H9 (cell line): ENCODE data around the gene ZNF483. TPM values are rescaled to one million over a fixed set of nuclear protein-coding genes. Genes with fewer than 3 reads are reported as not detected.

ENCODE experiments used
- DNase-seq: peaks from one replicate; pipeline ENCODE4 v3.0.0-alpha.2; 2017
- H2AFZ ChIP-seq: one replicate; pipeline ENCODE4 v1.6.1; 2013; ENCODE audit warnings: mild to moderate bottlenecking, low read length, control low read depth, moderate library complexity
- H2AK5ac ChIP-seq: 2 replicates; pipeline ENCODE4 v1.6.1; 2013; ENCODE audit warnings: low read length, control low read depth, mixed read lengths; ENCODE audit not compliant: insufficient read length
- H2BK120ac ChIP-seq: one replicate; pipeline ENCODE4 v1.6.1; 2013; ENCODE audit warnings: low read depth, mild to moderate bottlenecking, low read length, control low read depth, inconsistent platforms; ENCODE audit not compliant: poor library complexity, severe bottlenecking
- H2BK12ac ChIP-seq: 2 replicates; pipeline ENCODE4 v1.6.1; 2013; ENCODE audit warnings: low read length, control low read depth, mixed read lengths, low read depth; ENCODE audit not compliant: insufficient read length
- H2BK15ac ChIP-seq: 2 replicates; pipeline ENCODE4 v1.6.1; 2013; ENCODE audit warnings: low read depth, low read length, control low read depth
- H2BK20ac ChIP-seq: one replicate; pipeline ENCODE4 v1.6.1; 2013; ENCODE audit warnings: low read depth, mild to moderate bottlenecking, low read length, control low read depth, inconsistent platforms; ENCODE audit not compliant: poor library complexity, severe bottlenecking
- H2BK5ac ChIP-seq: 2 replicates; pipeline ENCODE4 v1.6.1; 2013; ENCODE audit warnings: low read length, control low read depth, mixed read lengths; ENCODE audit not compliant: insufficient read length
- H3K14ac ChIP-seq: 2 replicates; pipeline ENCODE4 v1.6.1; 2013; ENCODE audit warnings: low read length, control low read depth; ENCODE audit not compliant: insufficient read depth
- H3K18ac ChIP-seq: 2 replicates; pipeline ENCODE4 v1.6.1; 2013; ENCODE audit warnings: low read depth, mild to moderate bottlenecking, mixed read lengths, low read length, control low read depth; ENCODE audit not compliant: insufficient read length
- H3K23ac ChIP-seq: 2 replicates; pipeline ENCODE4 v1.6.1; 2013; ENCODE audit warnings: low read length, control low read depth, mixed read lengths, low read depth; ENCODE audit not compliant: insufficient read length
- H3K23me2 ChIP-seq: 2 replicates; pipeline ENCODE4 v1.6.1; 2013; ENCODE audit warnings: low read depth, mild to moderate bottlenecking, mixed read lengths, low read length, control low read depth; ENCODE audit not compliant: insufficient read length, poor library complexity, severe bottlenecking
- H3K27ac ChIP-seq: 2 replicates; pipeline ENCODE4 v1.5.1; 2013; ENCODE audit warnings: low read length, control low read depth, mixed read lengths, low read depth; ENCODE audit not compliant: insufficient read length
- H3K27me3 ChIP-seq: 2 replicates; pipeline ENCODE4 v1.6.1; 2013; ENCODE audit warnings: low read length, control low read depth, inconsistent platforms; ENCODE audit not compliant: insufficient read depth
- H3K4ac ChIP-seq: 2 replicates; pipeline ENCODE4 v1.6.1; 2013; ENCODE audit warnings: low read depth, mild to moderate bottlenecking, control low read depth, inconsistent platforms, low read length, moderate library complexity
- H3K4me1 ChIP-seq: 2 replicates; pipeline ENCODE4 v1.6.1; 2013; ENCODE audit warnings: low read length, control low read depth, inconsistent platforms; ENCODE audit not compliant: insufficient read depth
- H3K4me2 ChIP-seq: 2 replicates; pipeline ENCODE4 v1.6.1; 2013; ENCODE audit warnings: low read length, control low read depth, mixed read lengths; ENCODE audit not compliant: insufficient read length, insufficient read depth
- H3K56ac ChIP-seq: 2 replicates; pipeline ENCODE4 v1.6.1; 2013; ENCODE audit warnings: low read depth, mild to moderate bottlenecking, mixed read lengths, low read length, control low read depth; ENCODE audit not compliant: insufficient read length
- H3K79me1 ChIP-seq: 2 replicates; pipeline ENCODE4 v1.6.1; 2013; ENCODE audit warnings: low read depth, mild to moderate bottlenecking, moderate library complexity, low read length, control low read depth, inconsistent platforms; ENCODE audit not compliant: insufficient read depth, poor library complexity, severe bottlenecking
- H3K79me2 ChIP-seq: 2 replicates; pipeline ENCODE4 v1.6.1; 2013; ENCODE audit warnings: low read length, control low read depth, inconsistent platforms; ENCODE audit not compliant: insufficient read depth
- H3K9ac ChIP-seq: 2 replicates; pipeline ENCODE4 v1.6.1; 2013; ENCODE audit warnings: low read length, control low read depth, mixed read lengths; ENCODE audit not compliant: insufficient read length; ENCODE audit errors: extremely low read depth
- H3K9me3 ChIP-seq: one replicate; pipeline ENCODE4 v1.6.1; 2013; ENCODE audit warnings: low read depth, low read length, inconsistent platforms; ENCODE audit not compliant: control insufficient read depth
- H3T11ph ChIP-seq: one replicate; pipeline ENCODE4 v1.6.1; 2013; ENCODE audit warnings: mild to moderate bottlenecking, low read length, control low read depth, inconsistent platforms
- H4K20me1 ChIP-seq: one replicate; pipeline ENCODE4 v1.6.1; 2013; ENCODE audit not compliant: control insufficient read depth, insufficient read length, insufficient read depth
- H4K5ac ChIP-seq: 2 replicates; pipeline ENCODE4 v1.6.1; 2013; ENCODE audit warnings: low read depth, mild to moderate bottlenecking, mixed read lengths, low read length, control low read depth; ENCODE audit not compliant: insufficient read length
- H4K8ac ChIP-seq: replicated peaks from 2 replicates; pipeline ENCODE4 v1.6.1; 2013; ENCODE audit warnings: low read length, control low read depth, mixed read lengths, low read depth; ENCODE audit not compliant: insufficient read length
- H4K91ac ChIP-seq: 2 replicates; pipeline ENCODE4 v1.6.1; 2013; ENCODE audit warnings: low read depth, mild to moderate bottlenecking, moderate library complexity, mixed read lengths, low read length, control low read depth; ENCODE audit not compliant: insufficient read length
- H3K27ac Mint-ChIP-seq, 3 experiments: 2 replicates in 2 of 3; 3 replicates in 1 of 3; pipeline ENCODE4 v1.8.0; 2020 to 2021; ENCODE audit warnings: mixed read lengths in 3 of 3, mild to moderate bottlenecking in 1 of 3, moderate library complexity in 1 of 3
- H3K27me3 Mint-ChIP-seq: 2 replicates; pipeline ENCODE4 v1.8.0; 2021; ENCODE audit warnings: low read depth, mild to moderate bottlenecking, moderate library complexity, mixed read lengths
- H3K36me3 Mint-ChIP-seq, 3 experiments: 2 replicates in 2 of 3; 3 replicates in 1 of 3; pipeline ENCODE4 v1.8.0; 2020 to 2021; ENCODE audit warnings: low read depth in 3 of 3, mixed read lengths in 3 of 3; ENCODE audit not compliant: insufficient read depth in 1 of 3
- H3K4me1 Mint-ChIP-seq, 2 experiments: 2 replicates each; pipeline ENCODE4 v1.8.0; 2020; ENCODE audit warnings: mixed read lengths in 2 of 2
- H3K4me3 Mint-ChIP-seq, 2 experiments: 2 replicates in 1 of 2; 3 replicates in 1 of 2; pipeline ENCODE4 v1.8.0; 2020 to 2021; ENCODE audit warnings: mild to moderate bottlenecking in 2 of 2, mixed read lengths in 2 of 2, moderate library complexity in 1 of 2
- H3K9me3 Mint-ChIP-seq, 2 experiments: 2 replicates in 1 of 2; 3 replicates in 1 of 2; pipeline ENCODE4 v1.8.0; 2020; ENCODE audit warnings: mild to moderate bottlenecking in 2 of 2, mixed read lengths in 2 of 2, moderate library complexity in 1 of 2
- CTCF ChIP-seq: fragments of 200-600 bp; sonication (generic); conservative IDR thresholded peaks from 3 replicates; pipeline ENCODE4 v1.8.0; 2021; ENCODE audit warnings: antibody characterized with exemption, mild to moderate bottlenecking
- WGBS: extraction: QIAGEN DNeasy Blood & Tissue Kit; methylation state at CpG from one replicate; pipeline ENCODE4 v1.1.7; 2013; ENCODE audit warnings: missing lambda C conversion rate, low lambda C conversion rate, mixed read lengths; ENCODE audit not compliant: insufficient read length; ENCODE audit errors: extremely low coverage; 5-methylcytosine and 5-hydroxymethylcytosine counted together
- total RNA-seq: library from RNA; stranded (reverse); gene quantifications from 2 replicates; pipeline ENCODE4 v1.2.1, GENCODE V29; 2021

ZNF483 gene
- total RNA-seq, 1 experiment from 2014 or later = 48.1 TPM

GRCh38 chr9:111588846-111589245 lies 63.9 kb downstream of the ZNF483 start:
- no peak overlapping the region for H3K4me3 Mint-ChIP-seq
- Histone ChIP-seq H3K79me2 (no peaks in the 10 kb centered on the region), H4K5ac (no peak overlapping the region), H3K4ac (no peak overlapping the region), H2BK20ac (no peak overlapping the region), H3K79me1 (no peaks in the 10 kb centered on the region), H2BK15ac (no peak overlapping the region), H2BK120ac (no peak overlapping the region), H3K4me2 (no peak overlapping the region), H4K8ac (no peak overlapping the region), H3K23me2 (no peaks in the 10 kb centered on the region), H3K14ac (no peak overlapping the region), H3K9ac (no peak overlapping the region), H3K23ac (no peak overlapping the region), H2BK5ac (no peak overlapping the region), H3K27me3 (no peaks in the 10 kb centered on the region), H2AK5ac (no peak overlapping the region), H3K27ac (no peak overlapping the region), H2AFZ (no peak overlapping the region), H4K20me1 (no peaks in the 10 kb centered on the region), H2BK12ac (no peak overlapping the region), H4K91ac (no peak overlapping the region), H3T11ph (no peak overlapping the region), H3K4me1 (no peaks in the 10 kb centered on the region), H3K56ac (no peak overlapping the region), H3K9me3 (no peaks in the 10 kb centered on the region), H3K18ac (no peak overlapping the region)
- WGBS = no CpG with 5 or more reads among the region's 5 CpGs
- H3K9me3 Mint-ChIP-seq = no peaks in the 10 kb centered on the region
- DNase-seq = no peak
- H3K27ac Mint-ChIP-seq = no peak overlapping the region
- no peaks in the 10 kb centered on the region for H3K27me3 Mint-ChIP-seq
- peaks cover 4 to 46% (median 35%) of the 10 kb centered on the region in 3 experiments; a peak in 6 of 7 replicates for H3K36me3 Mint-ChIP-seq
- no peaks in the 10 kb centered on the region for H3K4me1 Mint-ChIP-seq
- TF ChIP-seq CTCF = no peak
